ENCODE data around the gene PDZD7. TPM values are rescaled to one million over a fixed set of nuclear protein-coding genes. Genes with fewer than 3 reads are reported as not detected.

Gene PDZD7
- total and polyA plus RNA-seq, 2 of the 8 experiments (the other 6 are each of a cell fraction or from before 2014, with no cell fraction given), result 0.88 to 1.6 TPM

DNA sequence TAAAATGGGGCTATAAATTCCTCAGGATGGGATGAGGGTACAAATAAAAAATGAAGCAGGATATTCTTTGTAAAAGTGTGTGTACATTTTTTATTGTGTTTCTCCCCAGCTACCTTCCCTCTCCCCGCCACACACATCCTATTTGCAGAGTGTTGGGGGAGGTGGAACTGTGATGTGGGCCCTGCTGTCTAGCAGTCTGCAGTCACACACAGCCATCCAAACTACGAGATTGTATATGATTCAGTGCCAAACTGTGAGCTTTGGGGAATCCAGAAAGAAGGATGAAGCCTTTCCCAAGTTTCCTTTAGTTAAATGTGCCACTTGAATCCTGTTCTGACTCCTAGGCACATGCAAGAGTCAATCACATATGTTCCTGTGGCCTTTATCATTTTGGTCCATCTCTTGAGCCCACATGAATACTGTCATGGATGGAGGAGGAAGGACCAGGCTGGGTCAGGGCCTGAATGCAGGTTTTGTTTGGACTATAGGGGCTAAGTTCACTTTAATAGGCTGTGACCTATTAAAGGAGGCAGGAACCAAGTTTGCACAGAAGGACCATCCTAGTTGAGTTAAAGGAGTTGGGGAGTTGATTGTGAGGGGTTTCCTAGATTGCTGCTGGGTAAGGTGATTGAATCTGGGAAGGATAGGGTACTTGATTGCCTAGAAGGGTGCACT, 62.7 kb downstream of the PDZD7 start (continued):
- no peak for TF ChIP-seq CHD7 (IDR thresholded peaks at IDR 0.05; ENCODE audit: insufficient replicate concordance, low read length)
- no peak for TF ChIP-seq BACH1 (IDR thresholded peaks at IDR 0.05; ENCODE audit: low read length)
- no peak for TF ChIP-seq POU5F1 (IDR thresholded peaks at IDR 0.05; ENCODE audit: low read depth, low read length)
- no peak for TF ChIP-seq CBX5 (IDR thresholded peaks at IDR 0.05; ENCODE audit: low read depth, low read length)
- TF ChIP-seq POLR2A (IDR thresholded peaks at IDR 0.05; ENCODE audit: control extremely low read depth in 1 of 2, low read depth in 2 of 2, low read length in 2 of 2), result no peak
- TF ChIP-seq EP300 (IDR thresholded peaks at IDR 0.05; ENCODE audit: borderline replicate concordance in 1 of 2, low read depth in 2 of 2, low read length in 2 of 2), result no peak

Measured in H1 (cell line).